Neural progenitor cell (in vitro differentiated cells): Measurements from ENCODE around the gene NIPAL3. TPM values are rescaled to one million over a fixed set of nuclear protein-coding genes. Genes with fewer than 3 reads are reported as not detected.

ENCODE experiments used
- DNase-seq: peaks from one replicate; pipeline ENCODE4 v3.0.0-alpha.2; 2016; ENCODE audit warnings: low spot score
- H2AFZ ChIP-seq: fragments of 200-600 bp; sonication (generic); replicated peaks from 2 replicates; pipeline ENCODE4 v1.6.1; 2016; ENCODE audit warnings: antibody characterized with exemption
- H3F3A ChIP-seq: fragments of 200-600 bp; sonication (generic); 2 replicates; pipeline ENCODE4 v1.6.1; 2016; ENCODE audit warnings: antibody characterized with exemption, low read depth
- H3K27ac ChIP-seq: fragments of 200-600 bp; sonication (generic); 2 replicates; pipeline ENCODE4 v1.5.1; 2016; ENCODE audit warnings: mild to moderate bottlenecking
- H3K27me3 ChIP-seq: fragments of 200-600 bp; sonication (generic); 2 replicates; pipeline ENCODE4 v1.6.1; 2016; ENCODE audit warnings: mild to moderate bottlenecking, moderate library complexity
- H3K36me3 ChIP-seq: fragments of 200-600 bp; sonication (generic); 2 replicates; pipeline ENCODE4 v1.5.1; 2016
- H3K4me1 ChIP-seq: fragments of 200-600 bp; sonication (generic); 2 replicates; pipeline ENCODE4 v1.6.1; 2016; ENCODE audit warnings: mixed run types
- H3K4me2 ChIP-seq: fragments of 200-600 bp; sonication (generic); 2 replicates; pipeline ENCODE4 v1.6.1; 2016
- H3K4me3 ChIP-seq: fragments of 200-600 bp; sonication (generic); 2 replicates; pipeline ENCODE4 v1.5.1; 2016
- H3K79me2 ChIP-seq: fragments of 200-600 bp; sonication (generic); 2 replicates; pipeline ENCODE4 v1.6.1; 2016; ENCODE audit warnings: low read depth
- H3K9ac ChIP-seq: fragments of 200-600 bp; sonication (generic); 2 replicates; pipeline ENCODE4 v1.6.1; 2016
- H3K9me3 ChIP-seq: fragments of 200-600 bp; sonication (generic); 2 replicates; pipeline ENCODE4 v1.5.1; 2016; ENCODE audit warnings: low read depth
- H4K20me1 ChIP-seq: fragments of 200-600 bp; sonication (generic); 2 replicates; pipeline ENCODE4 v1.6.1; 2016; ENCODE audit warnings: low read depth
- H3K27ac Mint-ChIP-seq: 3 replicates; pipeline ENCODE4 v1.8.0; 2021; ENCODE audit warnings: mixed read lengths
- H3K27me3 Mint-ChIP-seq: 2 replicates; pipeline ENCODE4 v1.8.0; 2022; ENCODE audit warnings: low read depth, mild to moderate bottlenecking, inconsistent platforms, moderate library complexity, mixed read lengths; ENCODE audit not compliant: insufficient read depth
- H3K36me3 Mint-ChIP-seq: 3 replicates; pipeline ENCODE4 v1.8.0; 2021; ENCODE audit warnings: mixed read lengths
- H3K4me1 Mint-ChIP-seq: 3 replicates; pipeline ENCODE4 v1.8.0; 2021; ENCODE audit warnings: mixed read lengths
- H3K4me3 Mint-ChIP-seq: 3 replicates; pipeline ENCODE4 v1.8.0; 2021; ENCODE audit warnings: mild to moderate bottlenecking, moderate library complexity, mixed read lengths
- H3K9me3 Mint-ChIP-seq: 3 replicates; pipeline ENCODE4 v1.8.0; 2020; ENCODE audit warnings: mixed read lengths
- CTCF ChIP-seq: fragments of 200-600 bp; sonication (generic); IDR thresholded peaks from 2 replicates; pipeline ENCODE4 v1.5.1; 2017; ENCODE audit warnings: antibody characterized with exemption, mild to moderate bottlenecking
- EZH2 ChIP-seq: fragments of 200-600 bp; sonication (generic); IDR thresholded peaks from 2 replicates; pipeline ENCODE4 v1.6.1; 2017; ENCODE audit warnings: antibody characterized with exemption, mild to moderate bottlenecking, moderate library complexity
- EZH2phosphoT487 ChIP-seq: fragments of 200-600 bp; sonication (generic); IDR thresholded peaks from 2 replicates; pipeline ENCODE4 v1.6.1; 2017; ENCODE audit warnings: antibody characterized with exemption
- total RNA-seq: library from RNA; depleted of rRNA; stranded (reverse); fragments of >200 nt; gene quantifications from 2 replicates; pipeline ENCODE4 v1.2.3, GENCODE V29; 2015; ENCODE audit warnings: low replicate concordance

The NIPAL3 gene
- total RNA-seq, 1 donor from 2014 or later: 6.9 TPM

- DNase-seq: no peak
- Mint-ChIP-seq H3K4me3 (no peak overlapping the region), H3K36me3 (peaks cover 15% of the 10 kb centered on the region), H3K27me3 (peaks cover 4% of the 10 kb centered on the region), H3K27ac (no peak overlapping the region), H3K4me1 (peaks cover 22% of the 10 kb centered on the region), H3K9me3 (no peaks in the 10 kb centered on the region)
- Histone ChIP-seq H3K4me1 (peaks cover 11% of the 10 kb centered on the region), H3K79me2 (no peaks in the 10 kb centered on the region), H4K20me1 (no peaks in the 10 kb centered on the region), H3K36me3 (no peaks in the 10 kb centered on the region), H3K27me3 (no peaks in the 10 kb centered on the region), H2AFZ (no peak overlapping the region), H3K27ac (no peak overlapping the region), H3K4me3 (no peak overlapping the region), H3K9ac (no peak overlapping the region), H3K4me2 (no peak overlapping the region), H3K9me3 (no peaks in the 10 kb centered on the region), H3F3A (no peaks in the 10 kb centered on the region)
- TF ChIP-seq EZH2 (no peak), CTCF (no peak), EZH2phosphoT487 (no peak)
Measured at GRCh38 chr1:24384251-24385090, 31.1 kb upstream of the NIPAL3 start.

DNA sequence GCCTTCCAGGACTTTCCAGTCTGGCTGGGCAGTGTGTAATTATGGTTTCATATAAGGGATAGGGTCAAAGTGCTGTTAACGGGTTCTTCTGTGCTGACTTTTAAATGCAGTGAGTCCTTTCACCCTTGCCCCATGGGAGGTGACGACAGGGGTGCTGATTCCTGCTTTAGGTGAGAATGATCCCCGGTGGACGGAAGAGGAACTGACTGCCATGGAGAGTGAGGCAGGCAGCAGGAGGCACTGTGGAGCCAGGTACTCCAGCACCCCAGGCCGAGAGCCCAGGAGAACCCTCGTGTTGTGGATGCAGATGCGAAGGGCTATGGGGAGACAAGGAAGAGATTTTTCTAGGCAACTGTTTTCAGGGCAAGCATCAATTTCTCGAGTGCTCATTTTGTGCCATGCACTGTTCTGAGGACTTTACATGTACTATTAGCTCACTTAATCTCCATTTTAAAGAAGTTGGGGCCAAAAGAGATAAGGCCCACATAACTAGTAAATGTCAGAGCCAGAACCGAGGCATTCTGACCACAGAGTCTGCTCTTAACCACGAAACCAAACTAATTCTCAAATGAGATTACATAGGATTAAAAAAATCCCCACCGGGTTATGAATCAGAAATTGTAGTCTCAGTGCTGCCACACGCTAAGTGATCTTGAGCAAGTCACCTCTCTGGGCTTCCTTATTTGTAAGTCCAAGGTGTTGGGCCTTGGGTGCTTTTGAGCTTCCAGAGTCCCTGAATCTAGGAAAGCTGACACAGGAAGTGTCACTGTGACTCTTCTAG is 30.3 kb upstream of the NIPAL3 start:
- H3K27ac Mint-ChIP-seq: no peak overlapping the region
- Histone ChIP-seq H3K4me3 (no peak overlapping the region), H3K9me3 (no peaks in the 10 kb centered on the region), H3K27ac (no peak overlapping the region), H3K27me3 (no peaks in the 10 kb centered on the region), H3K4me2 (no peak overlapping the region), H3K36me3 (no peaks in the 10 kb centered on the region), H3K79me2 (no peaks in the 10 kb centered on the region), H4K20me1 (no peaks in the 10 kb centered on the region), H2AFZ (no peak overlapping the region), H3K9ac (no peak overlapping the region), H3K4me1 (peaks cover 3% of the 10 kb centered on the region), H3F3A (no peaks in the 10 kb centered on the region)
- H3K36me3 Mint-ChIP-seq: peaks cover 14% of the 10 kb centered on the region
- DNase-seq: peak; percentile 43
- peaks cover 16% of the 10 kb centered on the region for H3K4me1 Mint-ChIP-seq
- no peak for TF ChIP-seq EZH2phosphoT487
- peak; percentile 62 for TF ChIP-seq CTCF
- no peak overlapping the region for H3K4me3 Mint-ChIP-seq
- H3K27me3 Mint-ChIP-seq: peaks cover 6% of the 10 kb centered on the region
- H3K9me3 Mint-ChIP-seq: no peaks in the 10 kb centered on the region

GRCh38 chr1:24386241-24386640 is 29.4 kb upstream of the NIPAL3 start:
- Histone ChIP-seq H3K4me2 (no peak overlapping the region), H3K9me3 (no peaks in the 10 kb centered on the region), H4K20me1 (no peaks in the 10 kb centered on the region), H3K36me3 (no peaks in the 10 kb centered on the region), H3K79me2 (no peaks in the 10 kb centered on the region), H3K27me3 (no peaks in the 10 kb centered on the region), H3K4me1 (no peaks in the 10 kb centered on the region), H3K4me3 (no peak overlapping the region), H3K27ac (no peak overlapping the region), H3K9ac (no peak overlapping the region), H3F3A (no peaks in the 10 kb centered on the region), H2AFZ (no peak overlapping the region)
- Mint-ChIP-seq H3K4me1 (peaks cover 13% of the 10 kb centered on the region), H3K27me3 (peaks cover 6% of the 10 kb centered on the region), H3K36me3 (peaks cover 11% of the 10 kb centered on the region), H3K9me3 (no peaks in the 10 kb centered on the region), H3K27ac (no peak overlapping the region), H3K4me3 (no peak overlapping the region)
- TF ChIP-seq CTCF: no peak
- no peak for TF ChIP-seq EZH2
- no peak for TF ChIP-seq EZH2phosphoT487
- DNase-seq: no peak
